HG02884 (cell line): ENCODE results near the gene PLCB1.

Experiments used
- ATAC-seq: cut with Tn5 transposase; IDR thresholded peaks from one replicate; pipeline ENCODE4 v1.9.1; 2021; ENCODE audit warnings: mild to moderate bottlenecking, moderate library complexity; ENCODE audit not compliant: unreplicated experiment

The PLCB1 gene

GRCh38 chr20:8128291-8129060 is 3.6 kb upstream of the PLCB1 start:
- no peak for ATAC-seq

DNA sequence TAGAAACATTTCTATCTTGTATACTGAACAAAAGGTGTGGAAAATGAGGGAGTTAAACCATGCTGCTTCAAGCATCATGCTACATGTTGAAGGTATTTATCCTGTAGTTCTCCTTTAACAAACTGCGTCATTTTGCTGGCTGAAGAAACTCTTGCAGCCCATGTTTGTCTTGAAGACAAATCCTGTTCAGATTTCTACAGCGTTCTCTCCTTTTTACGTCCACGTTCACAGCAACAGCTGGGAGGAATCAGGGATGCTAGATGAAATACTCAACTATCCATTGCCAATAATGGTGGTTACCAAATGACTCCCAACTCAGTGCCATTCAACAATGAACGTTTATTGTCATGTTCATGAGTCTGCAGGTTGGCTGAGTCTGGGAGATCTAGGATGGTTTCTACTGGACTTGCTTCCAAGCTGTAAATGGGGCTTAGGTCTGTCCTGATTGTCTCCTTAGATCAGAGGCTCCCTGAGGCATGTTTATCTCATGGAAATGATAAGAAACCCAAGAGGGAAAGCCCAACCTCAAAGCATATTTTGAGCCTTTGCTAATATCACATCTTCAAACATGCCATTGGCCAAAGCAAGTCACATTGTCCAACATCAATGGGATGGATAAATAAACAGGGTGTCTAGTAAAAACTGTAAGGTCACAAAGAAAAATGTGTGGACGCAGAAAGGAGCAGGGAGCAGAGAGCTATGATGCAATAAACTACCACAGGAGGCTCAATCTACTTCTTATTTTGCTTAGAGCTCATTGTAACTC is 2.7 kb upstream of the PLCB1 start:
- no peak for ATAC-seq

GRCh38 chr20:8130840-8131526 is 1.1 kb upstream of the PLCB1 start:
- ATAC-seq: no peak

GRCh38 chr20:8132484-8133309 is 631 bp downstream of the PLCB1 start:
- ATAC-seq: no peak

DNA sequence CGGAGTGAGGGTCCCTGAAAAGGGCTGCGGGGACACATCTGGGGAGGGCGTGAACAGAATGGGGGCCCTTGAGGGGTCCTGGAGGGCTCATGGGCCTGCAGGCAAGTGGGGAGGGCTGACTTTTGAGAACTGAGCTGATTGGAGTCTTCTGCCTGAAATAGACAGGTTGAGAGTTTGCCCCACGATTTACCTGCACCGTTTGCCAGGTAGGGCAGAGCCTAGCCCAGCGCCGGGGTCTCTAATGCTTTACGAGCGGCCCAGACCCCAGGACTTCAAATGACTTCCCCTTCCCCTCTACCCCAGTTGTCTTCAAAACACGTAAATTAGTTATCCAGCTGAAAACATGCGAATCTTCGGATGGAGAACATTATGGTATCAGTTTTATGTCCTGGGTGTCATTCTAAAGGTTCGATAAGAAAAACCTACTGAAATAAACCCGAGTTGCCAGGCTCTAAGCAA is 1.3 kb downstream of the PLCB1 start:
- ATAC-seq: no peak

GRCh38 chr20:8133851-8134451 is 1.9 kb downstream of the PLCB1 start:
- no peak for ATAC-seq

DNA sequence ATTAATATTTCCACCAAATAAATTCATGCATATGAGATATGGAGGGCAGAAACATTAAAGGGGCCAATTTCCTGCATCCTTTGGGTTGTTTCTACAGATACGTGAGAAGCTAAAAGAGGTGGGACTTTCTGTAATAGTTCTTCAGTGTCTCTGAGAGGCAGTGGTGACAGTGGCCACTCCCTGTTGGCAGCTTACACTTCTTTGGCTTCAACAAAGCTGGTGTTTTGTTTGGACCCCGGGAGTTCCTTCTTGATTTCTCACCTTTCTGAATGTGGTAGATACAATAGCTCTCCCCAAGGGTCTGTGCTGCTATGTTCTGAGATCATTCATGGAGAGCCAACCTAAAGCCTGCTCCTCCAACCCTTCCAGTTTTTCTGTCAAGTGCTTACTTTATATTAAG is 7.8 kb downstream of the PLCB1 start:
- no peak for ATAC-seq

- ATAC-seq: no peak
Measured at GRCh38 chr20:8143474-8143873, 11.4 kb downstream of the PLCB1 start.

GRCh38 chr20:8144282-8145245 is 12.5 kb downstream of the PLCB1 start:
- ATAC-seq: no peak

- ATAC-seq: no peak
Measured at GRCh38 chr20:8145246-8146168, 13.4 kb downstream of the PLCB1 start.

GRCh38 chr20:8147476-8147875 is 15.4 kb downstream of the PLCB1 start:
- ATAC-seq: no peak

DNA sequence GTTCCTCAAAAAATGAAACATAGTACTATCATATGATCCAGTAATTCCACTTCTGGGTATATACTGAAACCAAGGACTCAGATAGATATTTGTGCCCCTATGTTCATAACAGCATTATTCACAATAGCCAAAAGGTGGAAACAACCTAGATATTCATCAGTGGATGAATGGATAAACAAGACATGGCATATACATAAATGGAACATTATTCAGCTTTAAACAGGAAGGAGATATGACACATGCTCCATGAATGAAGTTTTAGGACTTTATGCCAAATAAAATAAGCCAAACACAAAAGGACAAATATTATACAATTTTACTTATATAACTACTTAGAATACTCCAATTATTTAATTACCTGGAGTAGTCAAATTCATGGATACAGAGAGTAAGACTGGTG is 16.4 kb downstream of the PLCB1 start:
- ATAC-seq: no peak

- ATAC-seq: no peak
Measured at GRCh38 chr20:8150591-8150990, 18.5 kb downstream of the PLCB1 start.

DNA sequence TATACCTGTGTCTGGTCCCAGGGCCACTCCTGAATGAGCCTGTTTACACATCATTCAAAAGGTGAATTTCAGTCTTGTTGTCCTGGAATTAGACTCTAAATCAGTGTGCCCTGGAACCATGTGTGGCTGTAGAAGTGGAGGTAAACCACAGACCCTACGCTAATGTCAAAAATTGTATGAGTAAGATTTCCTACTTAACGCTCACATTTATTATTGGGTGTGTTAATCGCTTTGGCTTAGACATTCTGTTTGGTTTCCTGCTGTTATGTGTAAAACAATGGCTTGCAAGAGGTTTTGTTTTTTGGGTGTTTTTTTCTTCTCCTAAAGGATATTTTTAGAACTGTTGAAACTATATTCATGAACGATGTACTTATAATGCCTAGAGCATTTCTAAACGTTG is 19.3 kb downstream of the PLCB1 start:
- no peak for ATAC-seq

DNA sequence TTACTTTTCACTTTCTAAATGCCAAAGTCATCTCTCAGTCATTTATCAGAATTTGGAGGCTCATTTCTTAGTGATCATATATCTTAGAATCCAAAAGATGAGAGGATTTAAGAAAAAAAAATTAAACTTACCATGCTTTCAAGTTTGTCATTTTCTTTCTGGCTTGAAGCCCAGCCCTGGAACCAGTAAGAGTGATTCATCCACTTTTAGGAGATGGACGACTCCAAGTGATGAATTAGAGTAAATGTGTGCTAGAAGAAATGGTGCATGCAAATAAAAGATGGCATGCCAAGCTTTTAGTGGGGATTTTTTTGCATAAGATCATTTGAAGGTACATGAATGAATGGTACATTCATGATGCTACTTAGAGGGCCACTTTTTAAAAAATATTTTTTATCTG is 20.1 kb downstream of the PLCB1 start:
- no peak for ATAC-seq

DNA sequence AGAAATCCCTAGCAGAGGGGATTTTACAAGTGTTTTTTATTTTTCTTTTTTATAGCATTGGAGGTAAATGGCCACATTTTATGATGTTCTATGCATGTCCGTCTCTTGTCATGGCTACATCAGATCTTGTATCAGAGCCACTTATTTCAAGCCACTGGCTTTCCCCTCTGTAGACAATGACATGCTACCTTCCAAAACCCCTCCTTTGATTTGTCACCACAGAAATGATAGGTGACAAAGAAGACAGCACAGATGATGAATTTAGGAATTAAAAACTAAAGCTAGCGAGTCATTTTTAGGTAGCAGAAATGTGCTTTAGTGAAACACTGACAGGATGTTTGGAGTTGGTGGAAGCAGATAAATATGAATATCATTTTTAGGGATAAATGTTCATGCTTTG is 20.8 kb downstream of the PLCB1 start:
- ATAC-seq: no peak

DNA sequence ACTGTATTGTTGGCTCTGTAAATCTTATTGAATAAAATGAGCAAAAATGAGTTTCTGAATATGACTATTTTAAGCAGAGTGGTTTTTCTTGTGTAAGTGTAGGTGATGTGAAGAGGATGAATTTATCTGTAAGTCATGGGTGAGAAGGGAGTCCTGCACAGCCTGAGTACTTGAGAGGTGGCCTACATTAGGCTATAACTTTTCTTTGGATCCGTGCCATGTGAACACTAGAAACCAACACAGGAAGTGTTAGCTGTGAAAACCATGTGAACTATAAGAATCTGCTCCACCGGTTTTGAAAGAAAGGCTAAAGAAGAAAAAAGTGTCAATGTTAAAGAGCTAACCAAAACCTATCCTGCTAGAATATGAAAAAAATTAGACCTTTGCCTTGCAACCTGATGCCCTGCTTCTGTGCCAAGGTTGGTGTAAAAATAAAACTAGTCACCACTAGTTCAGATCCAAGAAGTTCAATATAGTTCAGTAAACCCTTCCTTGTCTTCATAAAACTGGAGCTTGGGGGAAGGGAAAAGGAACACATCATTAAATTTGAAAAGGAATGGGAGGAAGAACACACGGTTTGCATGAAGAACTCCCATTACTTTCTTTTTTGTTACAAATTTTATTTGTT is 21.3 kb downstream of the PLCB1 start:
- no peak for ATAC-seq

DNA sequence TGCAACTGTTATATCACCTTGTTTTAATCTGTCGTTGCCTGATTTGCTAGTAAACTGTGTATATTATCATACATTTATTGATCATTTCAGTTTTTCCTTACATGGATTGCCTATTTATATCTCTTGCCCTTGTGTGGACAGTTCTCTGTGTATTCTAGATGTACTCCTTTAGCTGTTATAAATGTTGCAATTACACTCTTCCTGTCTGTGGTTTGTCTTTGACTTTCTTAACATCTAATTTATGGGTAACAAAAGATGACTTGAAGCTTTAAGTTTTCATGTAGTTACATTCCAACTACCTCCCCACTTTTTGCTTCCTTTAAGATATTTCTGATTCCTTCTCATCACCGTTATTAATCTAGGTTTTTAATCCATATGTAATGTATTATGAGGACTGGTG is 22.6 kb downstream of the PLCB1 start:
- ATAC-seq: no peak
